ENCODE results near the gene USP44.
"Not testable (repeated sequence)": the region's sequence is repeated elsewhere in the genome, so short reads cannot be mapped to it uniquely, and the experiment has no call there.

USP44 gene
- total RNA-seq = 8.0 to 15.0 reads per million in 2 experiments

- DNase-seq (ENCODE audit: low read depth) = no peak
Observed at GRCh38 chr12:95551305-95551704, at the start of gene USP44. Gene USP44 (minus strand): TSS chr12:95551476. CDS start chr12:95534256, 17,220 bp downstream.

- no peak for DNase-seq (ENCODE audit: low read depth)
Observed at GRCh38 chr12:95600567-95600966, 49.3 kb upstream of the USP44 start.

- no peak for DNase-seq (ENCODE audit: low read depth)
Observed at GRCh38 chr12:95599880-95600279, 48.6 kb upstream of the USP44 start.

- DNase-seq (ENCODE audit: low read depth) = no peak
Observed at GRCh38 chr12:95594136-95594535, 42.9 kb upstream of the USP44 start.

GRCh38 chr12:95593266-95593871, 42.1 kb upstream of the USP44 start:
- no peak for DNase-seq (ENCODE audit: low read depth)

GRCh38 chr12:95591731-95592130, 40.5 kb upstream of the USP44 start:
- no peak for DNase-seq (ENCODE audit: low read depth)

GRCh38 chr12:95590775-95591174, 39.5 kb upstream of the USP44 start:
- no peak for DNase-seq (ENCODE audit: low read depth)

GRCh38 chr12:95583933-95584332, 32.7 kb upstream of the USP44 start:
- no peak for DNase-seq (ENCODE audit: low read depth)

GRCh38 chr12:95582230-95583058, 31.2 kb upstream of the USP44 start:
- DNase-seq (ENCODE audit: low read depth) = no peak

GRCh38 chr12:95577820-95578219, 26.5 kb upstream of the USP44 start:
- no peak for DNase-seq (ENCODE audit: low read depth)

GRCh38 chr12:95574799-95575452, 23.6 kb upstream of the USP44 start:
- no peak for DNase-seq (ENCODE audit: low read depth)

- DNase-seq (ENCODE audit: low read depth) = no peak
Observed at GRCh38 chr12:95573951-95574576, 22.8 kb upstream of the USP44 start.

- DNase-seq (ENCODE audit: low read depth) = no peak
Observed at GRCh38 chr12:95571369-95571768, 20.1 kb upstream of the USP44 start.

- DNase-seq (ENCODE audit: low read depth) = not testable (repeated sequence)
Observed at GRCh38 chr12:95568045-95568444, 16.8 kb upstream of the USP44 start.

GRCh38 chr12:95557625-95558024, 6.3 kb upstream of the USP44 start:
- no peak for DNase-seq (ENCODE audit: low read depth)

- no peak for DNase-seq (ENCODE audit: low read depth)
Observed at GRCh38 chr12:95554532-95555071, 3.3 kb upstream of the USP44 start.

- DNase-seq (ENCODE audit: low read depth) = no peak
Observed at GRCh38 chr12:95553197-95553943, 2.1 kb upstream of the USP44 start.

- no peak for DNase-seq (ENCODE audit: low read depth)
Observed at GRCh38 chr12:95551913-95552516, 739 bp upstream of the USP44 start.

GRCh38 chr12:95549392-95550084, 1.7 kb downstream of the USP44 start:
- no peak for DNase-seq (ENCODE audit: low read depth)
